ENCODE results near the gene FGD3.

FGD3 gene

GRCh38 chr9:93032545-93032944 is 85.2 kb downstream of the FGD3 start:
- DNase-seq = no peak

GRCh38 chr9:93033531-93033930 is 86.2 kb downstream of the FGD3 start:
- DNase-seq = no peak

- no peak for DNase-seq
These were observed 87.9 kb downstream of the FGD3 start for GRCh38 chr9:93035106-93035660.

GRCh38 chr9:93035821-93036351 is 88.6 kb downstream of the FGD3 start:
- DNase-seq = no peak

- no peak for DNase-seq
These were observed 89.7 kb downstream of the FGD3 start for GRCh38 chr9:93036887-93037475.

- DNase-seq = no peak
These were observed 90.2 kb downstream of the FGD3 start for GRCh38 chr9:93037476-93037971.

GRCh38 chr9:93038918-93039317 is 91.6 kb downstream of the FGD3 start:
- DNase-seq = no peak

GRCh38 chr9:93039456-93039855 is 92.1 kb downstream of the FGD3 start:
- no peak for DNase-seq

GRCh38 chr9:93039976-93040375 is 92.7 kb downstream of the FGD3 start:
- no peak for DNase-seq

- DNase-seq = no peak
These were observed 93.1 kb downstream of the FGD3 start for GRCh38 chr9:93040409-93040808.

GRCh38 chr9:93041108-93041802 is 93.9 kb downstream of the FGD3 start:
- no peak for DNase-seq

- DNase-seq = no peak
These were observed 95.8 kb downstream of the FGD3 start for GRCh38 chr9:93043122-93043521.

GRCh38 chr9:93045521-93045920 is 98.2 kb downstream of the FGD3 start:
- no peak for DNase-seq

- DNase-seq = no peak
These were observed 101.5 kb downstream of the FGD3 start for GRCh38 chr9:93048566-93049448.

GRCh38 chr9:93049491-93049890 is 102.2 kb downstream of the FGD3 start:
- DNase-seq = no peak

GRCh38 chr9:93050231-93050630 is 102.9 kb downstream of the FGD3 start:
- no peak for DNase-seq

- no peak for DNase-seq
These were observed 104.4 kb downstream of the FGD3 start for GRCh38 chr9:93051680-93052089.

- no peak for DNase-seq
These were observed 105.6 kb downstream of the FGD3 start for GRCh38 chr9:93052791-93053540.

- no peak for DNase-seq
These were observed 106.5 kb downstream of the FGD3 start for GRCh38 chr9:93053781-93054331.

GRCh38 chr9:93054758-93055704 is 107.7 kb downstream of the FGD3 start:
- DNase-seq = no peak
